GM21367 (cell line): ENCODE data around the gene CHRNB2.
A peak's percentile ranks its signal among the peaks of the same experiment; 100 is the strongest.

Source experiments
- ATAC-seq: cut with Tn5 transposase; IDR thresholded peaks from one replicate; pipeline ENCODE4 v1.9.1; 2021; ENCODE audit not compliant: unreplicated experiment

CHRNB2 gene

GRCh38 chr1:154608397-154609270 is 41.1 kb downstream of the CHRNB2 start:
- no peak for ATAC-seq

- no peak for ATAC-seq
Measured at GRCh38 chr1:154609398-154610380, 42.1 kb downstream of the CHRNB2 start.

- no peak for ATAC-seq
Measured at GRCh38 chr1:154611150-154611862, 43.7 kb downstream of the CHRNB2 start.

- no peak for ATAC-seq
Measured at GRCh38 chr1:154614247-154614646, 46.7 kb downstream of the CHRNB2 start.

GRCh38 chr1:154614901-154615300 is 47.3 kb downstream of the CHRNB2 start:
- ATAC-seq, result no peak

- no peak for ATAC-seq
Measured at GRCh38 chr1:154615411-154615810, 47.8 kb downstream of the CHRNB2 start.

- ATAC-seq, result no peak
Measured at GRCh38 chr1:154616659-154617345, 49.2 kb downstream of the CHRNB2 start.

- ATAC-seq, result no peak
Measured at GRCh38 chr1:154619181-154619948, 51.8 kb downstream of the CHRNB2 start.

- no peak for ATAC-seq
Measured at GRCh38 chr1:154620751-154621150, 53.2 kb downstream of the CHRNB2 start.

- ATAC-seq, result no peak
Measured at GRCh38 chr1:154621875-154622274, 54.3 kb downstream of the CHRNB2 start.

GRCh38 chr1:154622503-154623039 is 55.0 kb downstream of the CHRNB2 start:
- no peak for ATAC-seq

GRCh38 chr1:154623358-154623757 is 55.8 kb downstream of the CHRNB2 start:
- no peak for ATAC-seq

GRCh38 chr1:154624746-154625643 is 57.4 kb downstream of the CHRNB2 start:
- ATAC-seq, result no peak

GRCh38 chr1:154626456-154627256 is 59.1 kb downstream of the CHRNB2 start:
- peak; percentile 24 for ATAC-seq

GRCh38 chr1:154627257-154628120 is 59.9 kb downstream of the CHRNB2 start:
- peak; percentile 43 for ATAC-seq

- ATAC-seq, result no peak
Measured at GRCh38 chr1:154628121-154628405, 60.5 kb downstream of the CHRNB2 start.
